Activated T-helper 17 cell treated with anti-CD3 and anti-CD28 coated beads, Interleukin-2, amount 50 U/mL, for 72 hours (primary cell): ENCODE results near the gene RABEP1. TPM values are rescaled to one million over a fixed set of nuclear protein-coding genes. Genes with fewer than 3 reads are reported as not detected.

ENCODE experiments used
- ATAC-seq: fragments of 150-1000 bp; cut with Tn5 transposase; replicated peaks from 2 replicates; pipeline ENCODE4 v1.10.0; 2021; ENCODE audit warnings: mild to moderate bottlenecking, moderate library complexity
- H3K27ac Mint-ChIP-seq: one replicate; pipeline ENCODE4 v1.8.0; 2022; ENCODE audit warnings: mixed read lengths
- H3K27me3 Mint-ChIP-seq: one replicate; pipeline ENCODE4 v1.8.0; 2022; ENCODE audit warnings: mixed read lengths
- H3K36me3 Mint-ChIP-seq: one replicate; pipeline ENCODE4 v1.8.0; 2022; ENCODE audit warnings: low read depth, mild to moderate bottlenecking, mixed read lengths
- H3K4me1 Mint-ChIP-seq: one replicate; pipeline ENCODE4 v1.8.0; 2022; ENCODE audit warnings: mixed read lengths
- H3K4me3 Mint-ChIP-seq: one replicate; pipeline ENCODE4 v1.8.0; 2022; ENCODE audit warnings: mild to moderate bottlenecking, mixed read lengths
- H3K9me3 Mint-ChIP-seq: one replicate; pipeline ENCODE4 v1.8.0; 2022; ENCODE audit warnings: mixed read lengths
- total RNA-seq, 2 donors: library from RNA; stranded (reverse); gene quantifications; one replicate each; pipeline ENCODE4 v1.2.3, GENCODE V29; 2022

Gene RABEP1
- total RNA-seq, 2 donors from 2014 or later, result 35.7 to 55.5 TPM

DNA sequence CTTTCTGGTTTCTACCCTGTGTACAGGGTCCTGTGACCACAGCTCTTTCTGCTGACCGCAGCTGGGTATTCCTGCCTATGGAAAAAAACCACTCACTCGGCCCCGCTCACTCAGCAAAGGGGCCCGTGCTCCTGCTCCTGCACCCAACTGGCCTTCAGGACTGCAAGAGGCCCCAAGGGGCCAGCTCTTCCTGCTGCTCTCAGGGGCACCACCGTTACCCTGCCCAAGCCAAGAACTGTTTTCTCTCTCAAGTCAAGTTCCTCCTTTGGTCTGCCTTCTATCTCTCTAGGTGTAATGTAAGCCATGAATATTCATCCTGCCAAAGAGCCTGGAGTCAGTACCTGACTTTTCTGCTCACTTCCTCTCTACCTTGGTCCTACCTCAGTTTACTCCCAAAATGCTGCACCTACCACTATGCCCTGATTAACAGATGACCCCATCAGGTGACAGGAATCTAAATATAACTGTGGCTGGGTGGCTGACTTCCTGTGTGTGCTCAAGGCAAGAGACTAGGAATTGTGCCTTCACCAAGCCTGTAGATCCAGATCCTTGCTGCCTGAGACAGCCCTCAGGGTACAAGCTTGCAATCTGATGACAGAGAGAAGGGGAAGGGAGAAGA lies 27.1 kb upstream of the RABEP1 start:
- H3K27me3 Mint-ChIP-seq, result no peaks in the 10 kb centered on the region
- ATAC-seq, result no peak
- H3K9me3 Mint-ChIP-seq, result no peaks in the 10 kb centered on the region
- no peaks in the 10 kb centered on the region for H3K36me3 Mint-ChIP-seq
- H3K27ac Mint-ChIP-seq, result no peak overlapping the region
- no peak overlapping the region for H3K4me3 Mint-ChIP-seq
- H3K4me1 Mint-ChIP-seq, result no peaks in the 10 kb centered on the region

DNA sequence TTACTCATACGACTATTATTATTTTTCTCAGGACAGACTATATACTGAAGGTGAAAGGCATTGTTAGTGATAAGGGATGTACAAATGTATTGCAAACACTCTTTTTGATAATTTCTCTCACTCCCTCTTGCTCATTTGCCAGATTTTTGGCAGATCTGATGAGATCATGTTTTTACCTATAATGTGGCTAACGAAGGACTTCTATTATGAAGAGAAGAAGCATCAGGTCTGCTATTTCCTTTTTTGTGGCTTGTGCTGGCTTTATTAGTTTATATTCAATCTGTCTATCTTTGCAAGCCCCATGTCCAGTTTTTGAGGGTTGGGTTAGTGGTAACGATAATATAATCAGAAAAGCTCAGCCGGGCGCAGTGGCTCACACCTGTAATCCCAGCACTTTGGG lies 25.0 kb upstream of the RABEP1 start:
- Mint-ChIP-seq H3K9me3 (no peaks in the 10 kb centered on the region), H3K4me3 (no peak overlapping the region), H3K27me3 (no peaks in the 10 kb centered on the region), H3K27ac (no peak overlapping the region), H3K4me1 (no peaks in the 10 kb centered on the region), H3K36me3 (no peaks in the 10 kb centered on the region)
- ATAC-seq, result no peak

DNA sequence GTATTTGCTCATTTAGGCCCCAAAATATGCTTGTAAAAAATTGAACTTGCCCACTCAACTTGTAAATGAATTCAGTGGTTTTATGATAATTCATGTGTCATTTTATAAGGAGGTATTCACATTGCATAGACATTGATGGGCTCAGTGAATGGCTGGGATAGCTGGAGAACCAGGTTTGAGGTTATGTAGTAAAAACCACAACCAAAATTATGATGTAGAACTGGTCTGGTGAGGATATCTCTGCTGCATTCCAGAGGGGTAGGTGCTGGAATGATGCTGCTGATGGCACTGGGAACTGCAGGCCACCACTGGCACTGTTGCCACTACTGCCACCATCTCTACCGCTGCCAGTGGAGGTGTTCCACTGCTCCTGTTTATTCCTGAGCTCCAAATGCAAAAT lies 21.5 kb upstream of the RABEP1 start:
- Mint-ChIP-seq H3K27me3 (no peaks in the 10 kb centered on the region), H3K36me3 (no peaks in the 10 kb centered on the region), H3K27ac (no peak overlapping the region), H3K4me1 (no peaks in the 10 kb centered on the region), H3K4me3 (no peak overlapping the region), H3K9me3 (no peaks in the 10 kb centered on the region)
- ATAC-seq, result no peak

DNA sequence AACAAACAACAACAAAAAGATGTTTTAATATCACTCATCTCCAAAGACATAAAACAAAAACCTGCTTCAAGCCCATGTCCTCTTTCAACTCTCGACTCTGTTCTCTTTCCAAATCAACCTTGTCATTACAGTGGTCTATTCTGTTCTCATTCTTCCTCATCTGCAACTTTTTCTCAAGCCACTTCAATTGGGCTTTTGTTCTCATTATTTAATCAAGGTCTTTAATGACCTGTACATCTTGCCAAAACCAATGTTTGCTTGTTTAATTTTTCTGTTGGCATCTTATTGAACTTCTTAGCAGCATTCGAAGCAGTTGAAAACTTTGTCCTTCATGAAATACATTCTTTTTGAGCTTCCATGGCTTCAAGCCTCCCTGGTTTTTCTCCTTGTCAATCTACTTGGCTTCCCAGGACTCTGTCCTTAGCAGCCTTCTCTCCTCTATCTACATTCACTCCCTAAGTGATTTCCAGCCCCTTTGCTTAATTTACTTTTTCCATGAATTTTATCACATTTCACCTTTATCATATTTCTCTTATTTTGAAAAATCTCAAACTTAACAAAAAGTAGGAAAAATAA lies 19.6 kb upstream of the RABEP1 start:
- H3K36me3 Mint-ChIP-seq, result no peaks in the 10 kb centered on the region
- no peak overlapping the region for H3K27ac Mint-ChIP-seq

DNA sequence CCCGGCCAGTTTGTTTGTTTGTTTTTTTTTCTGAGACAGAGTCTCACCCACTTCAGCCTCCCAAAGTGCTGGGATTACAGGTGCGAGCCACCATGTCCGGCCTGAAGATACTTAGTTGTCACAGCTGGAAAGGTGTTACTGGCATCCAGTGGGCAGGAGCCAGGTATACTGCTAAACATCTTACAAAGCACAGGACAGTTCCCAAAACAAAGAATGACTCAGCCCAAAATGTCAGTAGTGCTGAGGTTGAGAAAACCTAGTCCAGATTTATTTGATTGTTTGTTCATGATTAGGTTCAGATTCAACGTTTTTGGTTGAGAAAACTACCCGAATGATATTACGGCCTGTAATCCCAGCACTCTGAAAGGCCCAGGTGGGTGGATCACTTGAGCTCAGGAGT lies 18.6 kb upstream of the RABEP1 start:
- Mint-ChIP-seq H3K4me3 (no peak overlapping the region), H3K27me3 (no peaks in the 10 kb centered on the region), H3K36me3 (no peaks in the 10 kb centered on the region), H3K4me1 (no peaks in the 10 kb centered on the region), H3K27ac (no peak overlapping the region), H3K9me3 (no peaks in the 10 kb centered on the region)
- ATAC-seq, result no peak

More for the DNA sequence above, 19.6 kb upstream of the RABEP1 start:
- no peaks in the 10 kb centered on the region for H3K9me3 Mint-ChIP-seq
- no peak for ATAC-seq
- no peak overlapping the region for H3K4me3 Mint-ChIP-seq
- H3K4me1 Mint-ChIP-seq, result no peaks in the 10 kb centered on the region
- no peaks in the 10 kb centered on the region for H3K27me3 Mint-ChIP-seq

DNA sequence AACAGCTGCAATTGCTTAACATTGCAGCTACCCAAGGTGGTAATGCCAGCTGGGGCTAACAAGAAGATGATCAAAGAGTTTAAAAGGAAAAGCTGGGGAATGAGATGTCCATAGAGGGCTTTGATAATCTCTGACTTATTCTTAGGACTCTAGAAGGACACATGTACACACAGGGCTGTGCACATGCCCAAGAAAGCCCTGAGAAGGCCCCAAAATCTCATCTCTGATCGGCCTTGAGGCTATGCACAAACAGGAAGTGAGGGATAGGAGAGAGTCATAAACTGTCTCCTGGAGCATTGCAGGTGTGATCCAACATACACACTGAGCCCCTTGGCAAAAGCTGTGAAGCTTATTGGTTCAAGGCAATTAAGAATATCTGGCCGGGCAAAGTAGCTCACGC lies 17.2 kb upstream of the RABEP1 start:
- Mint-ChIP-seq H3K27me3 (no peaks in the 10 kb centered on the region), H3K4me3 (no peak overlapping the region), H3K9me3 (no peaks in the 10 kb centered on the region), H3K36me3 (no peaks in the 10 kb centered on the region), H3K4me1 (no peaks in the 10 kb centered on the region), H3K27ac (no peak overlapping the region)
- no peak for ATAC-seq

DNA sequence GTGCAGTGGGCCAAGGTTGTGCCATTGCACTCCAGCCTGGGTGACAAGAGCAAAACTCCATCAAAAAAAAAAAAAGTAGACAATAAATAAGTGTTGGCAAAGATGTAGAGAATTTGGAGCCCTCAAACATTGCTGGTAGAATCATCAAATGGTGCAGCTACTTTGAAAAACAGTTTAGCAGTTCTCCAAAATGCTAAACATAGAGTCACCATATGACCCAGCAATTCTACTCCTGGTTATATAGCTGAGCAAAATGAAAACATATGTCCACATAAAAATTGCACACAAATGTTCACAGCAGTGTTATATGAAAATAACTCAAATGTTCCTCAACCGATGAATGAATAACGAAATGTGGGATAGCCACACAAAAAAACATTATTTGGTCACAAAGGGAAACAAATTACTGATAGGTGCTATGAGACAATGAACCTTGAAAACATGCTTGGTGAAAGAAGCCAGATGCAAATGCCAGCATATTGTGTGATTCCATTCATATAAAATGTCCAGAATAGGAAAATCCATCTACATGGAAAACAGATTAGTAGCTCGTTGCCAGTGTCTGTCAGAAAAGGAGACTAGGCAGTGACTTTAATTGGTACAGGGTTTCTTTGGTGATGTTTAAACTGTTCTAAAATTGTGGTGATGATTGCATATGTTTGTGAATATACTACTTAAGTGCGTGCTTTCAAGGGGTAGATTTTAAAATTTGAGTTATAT lies 12.7 kb upstream of the RABEP1 start:
- Mint-ChIP-seq H3K4me3 (no peak overlapping the region), H3K9me3 (no peaks in the 10 kb centered on the region), H3K27me3 (no peaks in the 10 kb centered on the region)

DNA sequence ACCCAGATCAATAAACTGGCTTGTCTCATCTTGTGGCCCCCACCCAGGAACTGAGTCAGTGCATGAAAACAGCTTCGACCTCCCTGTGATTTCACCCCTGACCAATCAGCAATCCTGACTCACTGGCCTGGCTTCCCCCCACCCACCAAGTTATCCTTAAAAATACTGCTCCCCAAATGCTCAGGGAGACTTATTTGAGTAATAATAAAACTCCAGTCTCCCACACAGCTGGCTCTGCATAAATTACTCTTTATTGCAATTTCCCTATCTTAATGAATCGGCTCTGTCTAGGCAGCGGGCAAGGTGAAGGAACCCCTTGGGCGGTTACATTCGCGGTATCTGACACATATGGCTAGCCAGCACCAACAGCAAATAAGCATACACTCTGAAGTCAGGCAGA lies 9.8 kb upstream of the RABEP1 start:
- no peaks in the 10 kb centered on the region for H3K27me3 Mint-ChIP-seq
- H3K9me3 Mint-ChIP-seq, result no peaks in the 10 kb centered on the region
- peak overlapping the region; percentile 56 for H3K4me3 Mint-ChIP-seq
- H3K27ac Mint-ChIP-seq, result peak overlapping the region; percentile 46
- no peaks in the 10 kb centered on the region for H3K36me3 Mint-ChIP-seq
- ATAC-seq, result peak; percentile 98
- H3K4me1 Mint-ChIP-seq, result peaks cover 9% of the 10 kb centered on the region

More for the DNA sequence above, 12.7 kb upstream of the RABEP1 start:
- Mint-ChIP-seq H3K4me1 (peaks cover 9% of the 10 kb centered on the region), H3K27ac (no peak overlapping the region), H3K36me3 (no peaks in the 10 kb centered on the region)
- no peak for ATAC-seq

DNA sequence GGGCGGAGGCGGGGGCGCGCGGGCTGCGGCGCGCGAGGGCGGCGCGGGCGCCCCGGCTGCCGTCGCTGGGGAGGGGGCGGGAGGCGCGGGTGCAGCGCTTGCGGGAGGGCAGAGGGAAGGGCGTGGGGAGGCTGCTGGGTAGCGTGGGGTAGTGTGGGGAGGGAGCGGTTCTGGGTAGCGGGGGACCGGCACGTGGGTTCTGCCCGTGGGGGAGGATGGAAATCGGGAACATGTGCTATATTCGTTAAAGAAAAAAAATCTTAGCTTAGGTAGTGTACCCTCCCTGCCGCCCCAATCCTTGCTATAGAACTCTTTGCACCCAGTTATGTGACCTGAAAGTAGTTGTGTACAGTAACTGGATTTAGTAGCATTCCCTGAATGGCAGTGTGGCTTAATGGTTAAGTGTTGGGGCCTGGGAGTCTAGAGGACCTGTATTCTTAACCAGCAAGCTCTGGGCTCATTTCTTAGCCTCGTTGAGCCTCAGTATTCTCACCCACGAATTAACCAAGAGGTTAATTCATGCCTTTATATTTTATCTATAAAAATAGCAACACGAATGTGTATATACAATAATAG lies 646 bp downstream of the RABEP1 start:
- H3K9me3 Mint-ChIP-seq, result no peaks in the 10 kb centered on the region
- H3K4me3 Mint-ChIP-seq, result peak overlapping the region; percentile 86
- peaks cover 35% of the 10 kb centered on the region for H3K36me3 Mint-ChIP-seq
- peak overlapping the region; percentile 87 for H3K27ac Mint-ChIP-seq
- peaks cover 24% of the 10 kb centered on the region for H3K4me1 Mint-ChIP-seq
- peak; percentile 44 for ATAC-seq
- H3K27me3 Mint-ChIP-seq, result no peaks in the 10 kb centered on the region

DNA sequence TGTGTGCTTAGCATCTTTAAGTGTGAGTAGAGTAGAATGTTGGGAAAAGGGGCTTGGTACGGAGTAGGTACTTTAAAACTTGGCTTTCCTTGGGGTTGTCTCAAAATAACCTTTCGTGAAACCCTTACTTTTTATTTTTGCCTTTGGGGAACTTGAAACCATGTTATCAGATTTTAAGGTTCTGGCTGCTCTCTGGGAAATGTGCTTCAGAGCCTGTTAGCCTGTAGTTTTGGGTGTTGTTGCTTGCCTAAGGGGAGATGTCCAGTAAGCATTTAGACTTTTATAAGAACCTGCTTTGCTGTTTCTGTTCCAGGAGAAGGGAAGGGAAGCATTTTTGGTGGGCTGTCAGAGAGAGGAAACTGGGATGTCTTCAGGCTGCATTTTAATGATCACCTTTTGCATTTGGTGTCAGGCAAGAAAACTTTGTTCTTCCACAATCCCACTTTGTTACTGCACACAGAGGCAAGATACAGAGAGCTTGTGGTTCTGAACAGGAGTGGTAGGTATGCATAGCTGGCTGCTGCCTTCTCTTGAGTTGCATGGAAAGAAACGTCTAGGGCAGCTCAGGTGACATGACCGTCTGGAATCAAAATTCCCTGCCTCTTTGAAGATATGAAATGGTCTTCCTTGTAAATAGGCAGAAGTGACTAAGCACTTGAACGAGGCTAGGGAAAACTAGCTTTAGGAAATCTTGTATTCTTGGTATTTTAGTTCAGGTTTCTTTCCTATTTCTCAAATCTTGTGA lies 1.7 kb downstream of the RABEP1 start:
- Mint-ChIP-seq H3K4me3 (peak overlapping the region; percentile 86), H3K4me1 (peaks cover 29% of the 10 kb centered on the region), H3K9me3 (no peaks in the 10 kb centered on the region), H3K27ac (peak overlapping the region; percentile 87), H3K36me3 (peaks cover 41% of the 10 kb centered on the region), H3K27me3 (no peaks in the 10 kb centered on the region)
- no peak for ATAC-seq

DNA sequence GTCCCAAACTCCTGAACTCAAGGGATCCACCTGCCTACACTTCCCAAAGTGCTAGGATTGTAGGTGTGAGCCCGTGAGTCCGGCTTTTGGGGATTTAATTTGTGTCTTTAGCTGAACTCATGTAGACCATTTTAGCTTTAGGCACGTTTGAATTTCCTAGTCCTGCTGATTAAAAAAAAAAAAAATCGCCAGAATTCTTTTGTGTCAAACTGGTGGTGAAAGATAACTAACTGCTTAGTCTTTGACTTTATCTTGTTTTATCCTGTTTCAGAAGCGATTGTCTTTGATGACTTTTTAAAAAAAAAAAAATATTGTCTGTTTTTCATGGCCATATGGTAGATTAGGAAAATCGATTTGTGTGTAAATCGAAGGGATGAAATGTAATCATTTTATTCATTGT lies 2.6 kb downstream of the RABEP1 start:
- no peaks in the 10 kb centered on the region for H3K9me3 Mint-ChIP-seq
- H3K27ac Mint-ChIP-seq, result no peak overlapping the region
- no peaks in the 10 kb centered on the region for H3K27me3 Mint-ChIP-seq
- peak overlapping the region; percentile 86 for H3K4me3 Mint-ChIP-seq
- H3K4me1 Mint-ChIP-seq, result peaks cover 35% of the 10 kb centered on the region
- peaks cover 41% of the 10 kb centered on the region for H3K36me3 Mint-ChIP-seq
- ATAC-seq, result no peak

DNA sequence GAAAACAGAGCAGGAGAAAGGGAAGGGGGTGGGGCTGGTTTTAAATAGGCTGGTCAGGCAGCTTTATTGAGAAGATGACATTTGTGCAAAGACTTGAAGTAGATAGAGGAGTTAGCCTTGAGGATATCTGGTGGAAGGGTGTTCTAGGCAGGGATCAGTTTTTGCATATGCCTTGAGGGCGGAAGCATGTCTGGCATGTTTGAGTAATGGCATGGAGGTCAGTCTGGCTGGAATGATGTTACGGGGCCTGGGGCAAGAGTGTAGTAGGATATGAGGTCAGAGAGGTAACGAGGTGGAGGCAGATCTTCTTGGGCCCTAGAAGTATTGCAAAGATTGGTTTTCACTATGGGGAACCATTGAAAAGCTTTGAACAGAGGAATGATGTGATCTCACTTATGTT lies 4.8 kb downstream of the RABEP1 start:
- Mint-ChIP-seq H3K4me3 (peak overlapping the region; percentile 1), H3K9me3 (no peaks in the 10 kb centered on the region), H3K27ac (peak overlapping the region; percentile 47), H3K36me3 (peaks cover 52% of the 10 kb centered on the region), H3K27me3 (no peaks in the 10 kb centered on the region), H3K4me1 (peaks cover 39% of the 10 kb centered on the region)
- ATAC-seq, result no peak

DNA sequence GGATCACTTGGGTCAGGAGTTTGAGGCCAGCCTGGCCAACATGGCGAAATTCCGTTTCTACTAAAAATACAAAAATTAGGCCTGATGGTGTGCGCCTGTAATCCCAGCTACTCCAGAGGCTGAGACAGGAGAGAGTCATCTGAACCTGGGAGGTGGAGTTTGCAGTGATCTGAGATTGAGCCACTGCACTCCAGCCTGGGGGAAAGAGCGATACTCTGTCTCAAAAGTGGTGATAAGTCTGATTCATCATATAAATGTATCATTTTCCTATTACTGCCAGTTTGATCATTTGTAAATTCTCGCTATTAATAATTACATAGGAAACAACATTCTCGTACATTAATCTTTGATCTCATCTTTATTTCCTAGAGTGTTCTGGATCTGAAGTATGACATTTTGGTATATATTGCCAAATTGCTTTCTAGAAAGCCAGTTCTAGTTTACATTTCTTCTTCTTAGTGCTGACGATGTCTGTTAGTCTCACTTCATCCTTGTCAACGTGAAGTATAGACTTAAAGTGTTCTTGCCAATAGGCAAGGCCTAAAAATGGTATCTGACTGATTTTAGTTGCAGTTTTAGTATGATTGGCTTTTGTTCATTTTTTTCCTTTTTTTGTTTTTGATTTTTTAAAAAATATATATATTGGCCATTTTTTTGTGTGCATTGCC lies 9.7 kb downstream of the RABEP1 start:
- Mint-ChIP-seq H3K27ac (peak overlapping the region; percentile 51), H3K4me3 (peak overlapping the region; percentile 9)

DNA sequence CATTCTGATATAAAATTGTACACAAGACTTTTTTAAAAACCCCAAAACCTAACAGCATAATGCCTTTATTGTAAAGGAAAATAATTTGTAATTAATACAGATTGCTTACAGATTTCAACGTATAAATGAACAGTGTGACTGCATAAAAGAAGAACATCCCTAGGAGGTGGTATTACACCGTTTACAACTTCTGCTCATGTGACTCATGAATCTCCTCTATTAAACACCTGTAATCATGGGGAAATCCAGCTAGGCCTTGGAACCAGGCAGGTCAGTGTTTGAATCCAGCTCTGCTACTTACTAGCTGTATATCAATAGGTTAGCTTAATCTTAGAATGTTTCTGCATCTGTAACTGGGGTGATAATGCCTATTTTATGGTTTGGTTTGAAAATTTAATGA lies 15.2 kb downstream of the RABEP1 start:
- no peaks in the 10 kb centered on the region for H3K9me3 Mint-ChIP-seq
- no peaks in the 10 kb centered on the region for H3K27me3 Mint-ChIP-seq

More for the DNA sequence above, 9.7 kb downstream of the RABEP1 start:
- no peak for ATAC-seq
- Mint-ChIP-seq H3K9me3 (no peaks in the 10 kb centered on the region), H3K36me3 (peaks cover 25% of the 10 kb centered on the region), H3K27me3 (no peaks in the 10 kb centered on the region), H3K4me1 (peaks cover 22% of the 10 kb centered on the region)

More for the DNA sequence above, 15.2 kb downstream of the RABEP1 start:
- Mint-ChIP-seq H3K4me3 (no peak overlapping the region), H3K4me1 (peaks cover 7% of the 10 kb centered on the region), H3K36me3 (peaks cover 35% of the 10 kb centered on the region), H3K27ac (no peak overlapping the region)
- peak; percentile 28 for ATAC-seq
